ENCODE measurements around the gene CACNA2D1.

DNA sequence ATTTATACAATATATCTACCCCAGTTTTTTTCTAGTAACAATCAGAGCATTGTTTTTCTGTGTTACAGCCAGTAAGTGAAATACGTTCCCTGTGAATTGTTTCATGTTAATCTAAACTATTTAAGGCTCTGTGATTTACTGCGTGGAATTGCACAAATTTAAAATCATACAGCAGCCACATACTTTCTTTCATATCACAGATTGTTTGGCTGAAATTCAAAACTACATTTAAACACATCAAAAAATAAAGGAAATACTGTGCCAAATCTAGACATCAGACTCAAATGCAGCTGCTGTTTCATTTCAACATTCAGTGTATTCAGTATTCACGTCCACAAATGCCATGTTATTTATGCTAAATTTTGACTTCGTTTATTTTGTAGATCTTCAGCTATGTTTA lies 431.1 kb downstream of the CACNA2D1 start:
- TF ChIP-seq, protein P1, sequence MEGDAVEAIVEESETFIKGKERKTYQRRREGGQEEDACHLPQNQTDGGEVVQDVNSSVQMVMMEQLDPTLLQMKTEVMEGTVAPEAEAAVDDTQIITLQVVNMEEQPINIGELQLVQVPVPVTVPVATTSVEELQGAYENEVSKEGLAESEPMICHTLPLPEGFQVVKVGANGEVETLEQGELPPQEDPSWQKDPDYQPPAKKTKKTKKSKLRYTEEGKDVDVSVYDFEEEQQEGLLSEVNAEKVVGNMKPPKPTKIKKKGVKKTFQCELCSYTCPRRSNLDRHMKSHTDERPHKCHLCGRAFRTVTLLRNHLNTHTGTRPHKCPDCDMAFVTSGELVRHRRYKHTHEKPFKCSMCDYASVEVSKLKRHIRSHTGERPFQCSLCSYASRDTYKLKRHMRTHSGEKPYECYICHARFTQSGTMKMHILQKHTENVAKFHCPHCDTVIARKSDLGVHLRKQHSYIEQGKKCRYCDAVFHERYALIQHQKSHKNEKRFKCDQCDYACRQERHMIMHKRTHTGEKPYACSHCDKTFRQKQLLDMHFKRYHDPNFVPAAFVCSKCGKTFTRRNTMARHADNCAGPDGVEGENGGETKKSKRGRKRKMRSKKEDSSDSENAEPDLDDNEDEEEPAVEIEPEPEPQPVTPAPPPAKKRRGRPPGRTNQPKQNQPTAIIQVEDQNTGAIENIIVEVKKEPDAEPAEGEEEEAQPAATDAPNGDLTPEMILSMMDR (conservative IDR thresholded peaks at IDR 0.05 in 1 of 2, IDR thresholded peaks at IDR 0.05 in 1 of 2; ENCODE audit: low read depth in 1 of 2, low read length in 2 of 2) = no peak
- TF ChIP-seq EZH2 (IDR thresholded peaks at IDR 0.05; ENCODE audit: low read length, missing control alignments) = no peak

Measured in fibroblast of lung (primary cell).